GM12892 (cell line): ENCODE measurements around the gene SIPA1L3.

Experiments
- DNase-seq: peaks from one replicate; pipeline ENCODE4 v3.0.0; 2011; ENCODE audit not compliant: insufficient read length
- FAIRE-seq: peaks from 2 replicates; lab custom pipeline; 2011; peaks lifted over from hg19 to GRCh38; lab: Jason Lieb, UNC
- POLR2A ChIP-seq: IDR thresholded peaks from 2 replicates; pipeline ENCODE4 v1.6.1; 2011; ENCODE audit warnings: low read depth, low read length, control low read depth
- POLR2AphosphoS5 ChIP-seq: IDR thresholded peaks from 2 replicates; pipeline ENCODE4 v1.6.1; 2011; ENCODE audit warnings: low read depth, low read length, control low read depth
- TAF1 ChIP-seq: IDR thresholded peaks from 2 replicates; pipeline ENCODE4 v1.6.1; 2011; ENCODE audit warnings: low read depth, mild to moderate bottlenecking, control low read depth, low read length, borderline replicate concordance

Gene SIPA1L3

DNA sequence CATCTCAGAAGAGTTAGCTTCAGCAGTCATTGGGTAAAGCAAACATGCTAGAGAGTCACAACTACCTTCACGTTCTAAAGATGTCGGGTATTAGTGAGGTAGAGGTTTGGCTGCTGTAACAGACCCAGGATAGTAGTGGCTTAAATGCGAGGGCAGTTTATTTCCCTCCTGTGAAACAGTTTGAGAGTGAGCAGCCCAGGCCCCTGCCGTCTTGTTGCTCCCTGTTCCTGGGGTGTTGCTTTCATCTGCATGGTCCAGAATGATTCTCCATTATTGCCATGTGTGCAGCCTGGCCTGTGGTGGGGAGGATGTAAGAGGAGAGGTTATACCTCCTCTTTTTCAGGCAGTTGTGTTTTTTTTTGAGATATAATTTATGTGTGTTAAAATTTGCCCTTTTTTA, 63.7 kb downstream of the SIPA1L3 start:
- FAIRE-seq (no peak), DNase-seq (no peak)
- TF ChIP-seq POLR2AphosphoS5 (no peak), TAF1 (no peak), POLR2A (no peak)

DNA sequence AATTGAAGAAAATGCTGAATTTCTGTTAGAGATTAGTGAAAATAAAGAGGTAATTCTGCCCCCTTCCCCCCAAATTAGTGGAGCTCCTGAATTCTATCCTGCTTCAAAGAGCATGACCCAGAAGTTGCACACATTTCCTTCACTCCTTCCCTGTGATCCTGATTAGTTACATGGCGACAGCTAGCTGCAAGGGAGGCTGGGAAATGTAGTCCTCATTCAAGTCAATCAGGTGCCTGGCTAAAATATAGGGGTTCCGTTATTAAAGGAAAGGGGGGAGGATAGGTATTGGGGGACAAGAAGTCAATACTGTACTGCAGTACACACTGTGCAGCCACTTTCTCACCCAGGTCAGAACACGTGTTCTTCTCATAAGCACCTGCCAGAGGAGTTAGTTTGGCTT, 65.8 kb downstream of the SIPA1L3 start:
- TF ChIP-seq POLR2A, result no peak
- FAIRE-seq (no peak), DNase-seq (no peak)

DNA sequence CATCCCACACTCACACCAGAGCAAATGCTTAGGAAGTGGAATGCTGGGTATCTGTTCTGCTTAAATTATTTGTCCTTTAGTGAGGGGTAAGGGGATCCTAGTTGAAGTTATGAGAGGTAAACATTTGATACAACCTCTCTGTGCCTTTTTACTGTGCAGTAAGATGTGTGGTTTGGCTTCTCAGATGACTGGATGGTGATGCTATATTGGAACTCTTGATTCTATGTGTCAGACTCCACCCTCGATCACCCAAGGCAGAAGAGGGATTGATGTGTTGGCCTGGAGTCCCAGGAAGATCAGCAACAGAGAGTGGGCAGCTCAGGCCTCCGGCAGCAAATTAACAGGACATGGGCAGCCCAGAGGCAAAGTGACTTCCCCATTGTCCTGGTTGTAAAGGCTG, 66.7 kb downstream of the SIPA1L3 start:
- TF ChIP-seq TAF1 (no peak), POLR2AphosphoS5 (no peak), POLR2A (no peak)
- FAIRE-seq (peak; percentile 9), DNase-seq (no peak)

DNA sequence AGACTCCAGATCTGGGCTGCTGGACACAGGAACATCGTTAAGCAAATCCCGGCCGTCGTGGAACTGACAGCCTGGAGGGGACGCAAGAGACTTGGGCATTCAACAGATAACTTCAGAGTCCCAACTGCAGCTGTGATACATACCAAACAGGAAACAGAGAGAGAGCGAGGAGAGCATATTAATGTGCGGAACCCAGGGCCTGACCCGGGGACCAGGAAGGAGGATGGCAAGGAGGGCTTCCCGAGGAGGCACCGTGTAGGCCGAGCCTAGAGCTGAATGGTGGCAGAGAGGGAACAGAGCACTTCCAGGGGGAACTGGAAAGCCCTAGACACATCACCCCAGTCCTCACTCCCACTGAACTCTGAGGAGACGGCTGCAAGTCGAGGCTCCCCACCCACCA, 68.1 kb downstream of the SIPA1L3 start:
- FAIRE-seq, result no peak
- TF ChIP-seq POLR2AphosphoS5 (no peak), POLR2A (no peak), TAF1 (no peak)
- no peak for DNase-seq

DNA sequence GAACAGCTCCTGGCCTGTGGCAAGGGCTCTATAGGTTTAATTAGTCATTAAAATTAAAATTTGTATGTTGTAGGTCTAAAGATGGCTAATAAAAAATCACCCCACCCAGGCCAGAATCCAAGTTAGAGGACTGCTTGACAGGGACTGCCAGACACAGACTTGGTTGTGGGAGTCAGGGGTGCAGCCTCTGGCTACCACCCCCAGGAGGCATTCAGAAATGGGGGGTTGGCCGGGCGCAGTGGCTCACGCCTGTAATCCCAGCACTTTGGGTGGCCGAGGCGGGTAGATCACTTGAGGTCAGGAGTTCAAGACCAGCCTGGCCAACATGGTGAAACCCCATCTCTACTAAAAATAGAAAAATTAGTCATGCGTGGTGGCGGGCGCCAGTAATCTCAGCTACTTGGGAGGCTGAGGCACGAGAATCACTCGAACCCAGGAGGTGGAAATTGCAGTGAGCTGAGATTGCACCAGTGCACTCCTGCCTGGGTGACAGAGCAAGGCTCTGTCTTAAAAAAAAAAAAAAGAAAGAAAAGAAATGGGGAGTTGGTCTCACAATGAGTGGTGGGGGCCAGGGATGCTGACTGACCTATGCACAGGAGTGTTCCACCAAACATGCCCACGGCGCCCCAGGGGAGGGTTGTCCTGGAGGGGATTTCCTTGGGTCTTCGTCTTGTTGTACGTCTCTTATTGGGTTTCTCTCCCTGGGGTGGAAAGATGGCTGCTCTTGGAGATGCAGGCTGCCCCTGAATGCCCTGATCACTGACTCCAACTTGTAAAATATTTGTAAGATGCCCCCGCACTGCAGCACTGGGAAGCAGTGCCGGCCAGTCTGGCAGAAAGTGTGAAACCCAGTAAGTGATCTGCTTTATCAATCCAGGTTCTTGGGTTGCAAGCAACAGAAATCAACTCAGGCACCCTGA, 68.8 kb downstream of the SIPA1L3 start:
- FAIRE-seq (no peak), DNase-seq (no peak)
- TF ChIP-seq POLR2A, result no peak
- TF ChIP-seq POLR2AphosphoS5, result no peak
- no peak for TF ChIP-seq TAF1

DNA sequence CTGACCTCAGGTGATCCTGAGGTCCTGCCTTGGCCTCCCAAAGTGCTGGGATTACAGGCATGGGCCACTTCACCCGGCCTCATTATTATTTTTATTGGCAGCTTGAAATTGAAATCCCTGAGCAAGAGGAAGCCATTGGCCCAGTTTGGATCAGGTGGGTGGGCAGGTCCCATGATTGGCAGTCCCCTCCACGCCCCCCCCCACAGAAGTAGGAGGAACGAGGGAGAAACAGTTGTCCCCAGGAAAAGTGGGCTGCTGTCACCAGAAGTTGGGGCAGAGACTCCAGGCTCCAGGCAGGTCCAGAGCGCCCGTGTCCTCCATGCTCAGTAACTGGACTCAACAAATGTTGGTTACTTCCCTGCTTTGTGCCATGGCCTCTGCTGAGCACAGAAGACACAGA, 70.4 kb downstream of the SIPA1L3 start:
- no peak for TF ChIP-seq TAF1
- no peak for TF ChIP-seq POLR2A
- FAIRE-seq, result no peak
- DNase-seq, result no peak

DNA sequence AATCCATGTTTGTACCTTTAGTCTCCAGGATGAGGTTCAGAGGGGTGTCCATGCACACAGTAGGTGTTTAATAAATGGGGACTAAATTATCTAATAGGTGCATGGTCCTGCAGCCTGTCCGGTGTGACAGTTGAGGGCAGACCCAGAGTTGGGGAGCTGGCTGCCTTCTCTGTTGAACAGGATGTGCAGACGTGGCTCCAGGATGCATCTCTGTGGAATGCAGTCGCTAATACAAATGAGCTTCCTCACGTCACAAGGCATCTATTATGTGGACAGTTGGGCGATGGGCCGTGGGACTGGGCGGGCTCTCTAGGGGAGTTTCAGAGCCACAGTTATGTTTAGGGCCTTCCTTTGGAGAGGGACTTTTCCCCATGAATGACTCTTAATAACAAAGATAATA, 71.0 kb downstream of the SIPA1L3 start:
- no peak for TF ChIP-seq TAF1
- TF ChIP-seq POLR2A, result no peak
- TF ChIP-seq POLR2AphosphoS5, result no peak
- DNase-seq (no peak), FAIRE-seq (peak; percentile 82)

DNA sequence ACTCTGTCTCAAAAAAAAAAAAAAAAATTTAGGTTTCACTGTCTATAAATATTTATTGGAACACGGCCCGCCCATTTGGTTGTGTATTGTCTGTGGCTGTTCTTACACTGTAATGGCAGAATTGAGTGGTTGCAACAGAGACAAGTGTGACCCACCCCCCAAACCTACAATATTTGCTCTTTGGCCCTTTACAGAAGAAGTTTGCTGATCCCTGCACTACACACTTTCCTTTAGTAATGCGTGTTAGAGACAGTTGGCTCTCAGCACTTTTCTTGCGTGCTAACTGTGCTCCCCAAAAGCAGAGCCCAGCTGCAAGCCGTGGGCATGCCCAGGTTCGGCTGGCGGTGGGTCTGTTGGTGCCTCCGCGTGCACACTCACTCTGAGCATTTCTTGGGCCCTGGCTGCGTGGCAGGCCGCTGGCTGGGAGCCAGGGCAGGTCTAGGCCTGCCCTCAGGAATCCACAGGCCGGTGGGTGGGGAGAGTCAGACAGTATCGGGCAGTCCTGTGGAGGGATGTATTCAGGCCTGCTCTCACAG, 72.6 kb downstream of the SIPA1L3 start:
- FAIRE-seq (peak; percentile 30), DNase-seq (no peak)
- no peak for TF ChIP-seq POLR2AphosphoS5
- TF ChIP-seq TAF1, result peak; percentile 11; the same call in 1 of the 2 replicates
- TF ChIP-seq POLR2A, result 0 out of 2 replicates have a peak, but pooled peaks have one; percentile 16

DNA sequence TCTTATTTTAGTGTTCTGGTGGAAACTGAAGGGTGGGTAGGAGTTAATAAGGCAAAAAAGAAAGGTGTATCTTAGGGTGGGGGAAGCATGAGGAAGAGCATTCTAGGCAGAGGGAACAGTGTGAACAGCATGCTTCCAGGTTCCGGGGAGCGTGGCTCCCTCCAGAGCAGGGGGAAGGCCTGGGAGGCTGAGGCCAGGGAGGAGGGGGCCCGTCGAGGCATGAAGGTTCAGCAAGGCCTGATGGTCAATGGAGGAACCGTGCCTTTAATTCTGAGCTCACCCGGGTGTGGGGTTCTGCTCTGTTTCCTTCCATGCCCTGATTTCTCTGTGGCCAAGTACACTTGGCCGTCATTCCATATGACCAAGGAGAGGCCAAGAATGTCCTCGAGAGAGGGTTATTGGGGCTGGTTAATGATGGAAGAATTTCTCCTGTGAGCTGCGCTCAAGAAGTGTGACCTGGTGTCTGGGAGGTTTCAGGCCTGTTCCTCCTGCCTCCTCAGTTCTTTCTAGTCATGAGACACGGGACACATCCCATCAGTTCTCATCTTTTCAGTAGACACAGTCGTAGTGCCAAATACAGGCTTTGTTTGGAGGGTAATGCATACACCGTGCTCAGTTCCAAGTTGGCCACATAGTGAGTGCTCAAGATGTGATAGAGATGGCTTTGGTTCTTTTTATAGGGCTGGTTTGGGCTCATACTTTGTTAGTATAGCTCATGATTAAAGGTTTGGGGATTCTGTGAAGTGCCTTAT, 73.6 kb downstream of the SIPA1L3 start:
- FAIRE-seq, result no peak
- no peak for DNase-seq
- no peak for TF ChIP-seq POLR2A
- no peak for TF ChIP-seq TAF1
- no peak for TF ChIP-seq POLR2AphosphoS5

DNA sequence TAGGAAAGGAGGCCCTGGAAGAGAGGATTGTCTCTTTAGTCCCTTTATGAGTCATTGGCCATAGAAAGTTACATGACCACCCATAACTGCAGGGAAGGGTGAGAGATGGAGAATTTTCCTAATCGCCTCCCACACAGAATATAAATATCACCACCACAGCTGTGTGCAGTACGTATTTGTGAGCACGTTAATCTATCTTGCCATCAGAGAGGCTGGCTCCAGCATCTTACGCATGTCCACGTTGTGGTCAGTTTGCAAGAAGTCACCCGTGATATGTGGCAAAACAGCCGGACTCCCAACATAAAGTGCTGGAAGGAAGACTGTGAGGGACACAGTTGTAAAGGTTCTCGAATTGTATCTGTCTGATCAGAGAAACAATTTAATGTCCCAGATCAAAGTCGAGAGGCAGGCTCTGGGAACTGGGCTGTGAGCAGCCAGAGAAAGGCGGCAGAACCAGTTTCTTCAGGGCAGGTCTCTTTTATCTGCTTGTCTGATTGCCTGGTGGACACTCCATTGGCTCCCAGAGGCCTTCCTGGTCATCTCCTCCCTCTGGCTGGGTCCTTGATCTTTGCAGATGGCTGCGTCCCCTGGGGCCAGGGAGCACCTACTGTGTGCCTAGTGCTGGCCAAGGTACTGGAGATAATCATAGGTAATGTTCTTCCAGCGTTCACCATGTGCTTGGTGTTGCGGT, 74.9 kb downstream of the SIPA1L3 start:
- FAIRE-seq, result no peak
- TF ChIP-seq POLR2AphosphoS5 (no peak), TAF1 (no peak), POLR2A (no peak)
- DNase-seq, result no peak

DNA sequence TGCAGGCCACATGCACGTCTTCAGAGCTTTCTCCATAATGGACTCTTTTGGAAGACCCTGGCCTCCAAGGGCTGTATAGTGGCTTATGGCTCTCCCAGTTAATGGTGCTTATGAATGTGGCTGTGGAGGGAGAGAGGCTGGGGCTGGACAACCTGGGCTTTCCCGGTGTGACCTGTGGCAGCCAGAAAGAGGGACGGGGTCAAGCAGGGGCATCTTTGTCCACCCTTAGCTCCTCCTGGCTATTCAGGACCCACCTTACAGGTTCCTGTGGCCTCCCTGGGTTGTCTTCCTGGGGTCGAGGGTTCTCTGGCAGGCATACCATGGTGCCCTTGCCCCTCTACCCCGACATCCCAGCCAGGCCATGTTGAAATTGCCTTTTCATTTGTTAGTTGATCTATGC, 75.6 kb downstream of the SIPA1L3 start:
- no peak for FAIRE-seq
- DNase-seq, result no peak
- no peak for TF ChIP-seq POLR2AphosphoS5

DNA sequence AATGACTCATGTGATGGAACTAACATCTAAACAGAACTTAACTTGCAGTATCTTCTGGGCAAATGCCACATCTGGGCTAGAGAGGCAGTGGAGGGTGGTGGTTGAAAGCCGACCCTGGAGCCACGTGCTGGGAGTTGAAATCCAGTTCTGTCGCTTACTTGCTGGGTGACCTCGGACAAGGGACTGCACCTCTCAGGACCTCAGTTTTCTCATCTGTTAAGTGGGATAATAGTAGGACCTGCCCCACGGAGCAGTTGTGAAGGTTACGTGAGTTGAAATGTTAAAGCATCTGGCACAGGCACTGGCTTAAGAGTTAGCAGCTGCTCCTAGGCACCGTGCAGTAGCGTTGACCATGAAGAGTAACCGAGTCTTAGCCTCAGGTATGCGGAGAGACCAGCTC, 76.1 kb downstream of the SIPA1L3 start:
- FAIRE-seq, result no peak
- TF ChIP-seq TAF1 (no peak), POLR2AphosphoS5 (no peak), POLR2A (no peak)
- no peak for DNase-seq
